Fibroblast of mammary gland (primary cell): ENCODE results near the gene PTPRN2.

Experiments
- DNase-seq: peaks from one replicate; pipeline ENCODE4 v3.0.0-alpha.2; 2010; ENCODE audit warnings: low read depth
- H3K4me3 ChIP-seq: 2 replicates; pipeline ENCODE4 v1.5.1; 2011; ENCODE audit warnings: low read depth, mild to moderate bottlenecking, low read length, moderate library complexity; ENCODE audit not compliant: control insufficient read depth
- TF ChIP-seq, protein P1 (sequence below): conservative IDR thresholded peaks from 2 replicates; pipeline ENCODE4 v1.5.1; 2011; ENCODE audit warnings: low read depth, low read length, inconsistent platforms; ENCODE audit not compliant: control insufficient read depth, insufficient read depth

Gene PTPRN2

DNA sequence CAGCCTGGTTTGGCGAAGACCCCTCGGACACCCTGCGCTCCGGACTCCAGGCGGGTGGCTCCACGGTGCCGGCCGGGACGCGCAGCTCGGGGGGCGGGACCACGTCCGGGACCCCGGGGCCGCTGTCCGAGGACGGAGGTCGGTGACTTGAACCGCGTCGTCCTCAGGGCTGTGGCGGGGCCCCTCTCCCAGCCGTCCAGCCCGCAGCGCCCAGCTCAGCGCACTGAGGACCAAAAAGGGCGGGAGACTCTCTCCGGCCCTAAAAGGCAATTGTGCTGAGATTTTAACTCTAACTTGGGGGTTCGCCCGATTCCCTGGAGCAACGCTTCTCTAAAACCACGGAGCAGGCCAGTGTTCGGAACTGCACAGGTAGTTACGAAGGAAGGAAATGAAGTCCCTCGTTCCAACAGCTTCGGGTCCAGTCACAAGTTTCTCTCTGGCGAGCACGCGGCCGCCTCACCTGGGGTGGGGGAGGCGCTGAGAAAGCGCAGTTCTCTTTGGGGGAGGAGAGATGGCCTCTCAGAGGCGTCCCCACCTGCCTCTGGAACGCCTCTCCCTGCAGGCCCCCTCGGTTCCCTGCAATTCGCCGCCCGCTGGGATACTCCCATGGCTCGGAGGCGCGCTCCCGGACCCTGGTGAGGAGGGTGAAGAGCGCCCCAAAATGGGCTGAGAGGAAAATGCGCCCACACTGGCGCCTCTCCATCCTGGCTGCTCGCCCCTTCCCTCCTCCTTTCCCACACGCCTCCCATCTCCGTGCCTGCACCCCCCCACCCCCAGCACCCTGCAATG is 898.2 kb downstream of the PTPRN2 start:
- TF ChIP-seq, protein P1, sequence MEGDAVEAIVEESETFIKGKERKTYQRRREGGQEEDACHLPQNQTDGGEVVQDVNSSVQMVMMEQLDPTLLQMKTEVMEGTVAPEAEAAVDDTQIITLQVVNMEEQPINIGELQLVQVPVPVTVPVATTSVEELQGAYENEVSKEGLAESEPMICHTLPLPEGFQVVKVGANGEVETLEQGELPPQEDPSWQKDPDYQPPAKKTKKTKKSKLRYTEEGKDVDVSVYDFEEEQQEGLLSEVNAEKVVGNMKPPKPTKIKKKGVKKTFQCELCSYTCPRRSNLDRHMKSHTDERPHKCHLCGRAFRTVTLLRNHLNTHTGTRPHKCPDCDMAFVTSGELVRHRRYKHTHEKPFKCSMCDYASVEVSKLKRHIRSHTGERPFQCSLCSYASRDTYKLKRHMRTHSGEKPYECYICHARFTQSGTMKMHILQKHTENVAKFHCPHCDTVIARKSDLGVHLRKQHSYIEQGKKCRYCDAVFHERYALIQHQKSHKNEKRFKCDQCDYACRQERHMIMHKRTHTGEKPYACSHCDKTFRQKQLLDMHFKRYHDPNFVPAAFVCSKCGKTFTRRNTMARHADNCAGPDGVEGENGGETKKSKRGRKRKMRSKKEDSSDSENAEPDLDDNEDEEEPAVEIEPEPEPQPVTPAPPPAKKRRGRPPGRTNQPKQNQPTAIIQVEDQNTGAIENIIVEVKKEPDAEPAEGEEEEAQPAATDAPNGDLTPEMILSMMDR = no peak
- no peak for DNase-seq
- H3K4me3 ChIP-seq = peak overlapping the region; percentile 39

DNA sequence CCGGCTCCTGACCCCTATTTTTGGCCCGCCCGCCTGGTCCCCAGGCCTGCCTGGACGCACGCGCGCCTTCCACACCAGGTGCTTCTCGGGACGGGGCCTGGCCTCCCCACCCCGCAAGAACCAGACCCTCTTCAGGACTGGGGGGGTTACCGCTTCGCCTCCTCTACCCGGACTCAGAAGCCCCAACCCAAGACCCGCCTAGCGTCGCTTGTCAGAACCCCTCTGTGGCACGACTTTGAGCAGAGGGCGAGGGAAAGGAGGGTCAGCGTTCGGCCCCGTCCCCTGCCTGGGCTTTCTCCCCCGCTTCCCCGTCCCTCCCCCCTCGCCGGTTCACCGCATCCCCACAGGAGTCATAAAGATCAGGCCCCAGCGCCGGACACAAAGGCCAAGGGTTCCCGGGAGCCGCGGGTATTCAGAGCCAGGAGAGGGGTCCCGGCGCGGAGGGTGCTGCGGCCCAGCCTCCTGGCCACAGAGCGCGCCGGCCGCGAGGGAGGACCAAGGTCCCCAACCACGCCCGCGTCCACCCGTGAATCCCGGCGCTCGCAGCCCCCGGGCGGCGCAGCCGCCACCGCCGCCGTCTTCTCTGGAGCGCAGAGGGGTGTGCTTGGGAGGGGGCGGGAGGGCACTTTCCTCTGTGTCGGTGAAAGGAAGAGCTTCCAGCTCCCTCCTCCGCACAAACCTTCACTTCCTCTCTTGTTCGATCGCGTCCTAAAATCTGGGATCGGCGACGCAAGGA is 898.9 kb downstream of the PTPRN2 start:
- H3K4me3 ChIP-seq = no peak overlapping the region
- no peak for DNase-seq
- TF ChIP-seq, protein P1 = no peak

DNA sequence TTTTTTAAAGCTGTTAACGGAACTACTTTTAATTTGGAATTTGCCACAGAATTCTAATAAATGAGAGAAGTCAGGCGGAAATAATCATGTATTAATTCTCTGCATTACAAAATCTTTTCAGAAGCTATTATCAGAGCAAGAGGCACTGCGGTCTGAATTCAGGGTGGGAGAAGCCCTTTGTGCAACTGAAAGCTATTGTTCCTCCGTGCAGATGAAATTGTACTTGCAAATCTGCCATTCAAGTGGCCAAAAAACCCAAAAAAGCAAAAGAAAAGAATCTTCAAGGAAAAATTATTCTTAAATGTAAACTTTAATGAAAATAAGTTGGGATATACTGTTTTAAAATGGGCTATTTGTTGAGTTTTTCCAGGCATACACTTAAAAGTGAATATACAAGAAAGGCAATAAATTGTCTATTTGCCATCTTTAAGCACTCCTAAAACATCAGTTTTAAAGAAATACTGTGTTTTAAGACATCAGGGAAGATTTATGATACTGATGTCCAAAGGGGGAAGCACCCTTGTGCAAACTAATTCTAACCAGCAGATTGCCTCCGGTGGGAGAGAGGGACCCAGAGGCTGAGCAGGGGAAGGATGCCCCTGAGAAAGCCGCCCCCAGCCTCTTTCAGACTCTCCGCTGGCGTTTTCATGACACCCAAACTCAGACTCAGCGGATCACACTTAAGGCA is 899.6 kb downstream of the PTPRN2 start:
- no peak for DNase-seq
- no peak overlapping the region for H3K4me3 ChIP-seq

DNA sequence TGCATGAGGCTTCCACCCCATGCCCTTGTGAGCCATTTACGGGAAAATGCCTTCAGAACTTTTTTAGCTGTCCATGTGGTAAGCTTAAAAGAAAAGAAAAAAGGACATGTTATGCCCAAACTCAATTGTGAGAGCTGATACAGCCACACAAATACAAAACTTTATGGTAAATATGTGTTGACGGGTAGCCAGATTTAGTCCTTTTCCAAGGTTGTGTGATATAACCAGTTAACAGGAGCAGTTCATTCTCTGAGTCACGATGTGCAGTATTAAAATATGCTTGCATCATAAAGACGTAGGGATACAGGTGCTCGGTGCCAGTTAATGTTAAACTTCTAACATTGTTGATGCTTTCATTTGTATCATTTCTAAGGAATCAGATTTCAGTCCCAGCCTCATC is 900.5 kb downstream of the PTPRN2 start:
- no peak overlapping the region for H3K4me3 ChIP-seq
- TF ChIP-seq, protein P1 = no peak
- DNase-seq = no peak

More for the DNA sequence above, 899.6 kb downstream of the PTPRN2 start:
- TF ChIP-seq, protein P1 = no peak

DNA sequence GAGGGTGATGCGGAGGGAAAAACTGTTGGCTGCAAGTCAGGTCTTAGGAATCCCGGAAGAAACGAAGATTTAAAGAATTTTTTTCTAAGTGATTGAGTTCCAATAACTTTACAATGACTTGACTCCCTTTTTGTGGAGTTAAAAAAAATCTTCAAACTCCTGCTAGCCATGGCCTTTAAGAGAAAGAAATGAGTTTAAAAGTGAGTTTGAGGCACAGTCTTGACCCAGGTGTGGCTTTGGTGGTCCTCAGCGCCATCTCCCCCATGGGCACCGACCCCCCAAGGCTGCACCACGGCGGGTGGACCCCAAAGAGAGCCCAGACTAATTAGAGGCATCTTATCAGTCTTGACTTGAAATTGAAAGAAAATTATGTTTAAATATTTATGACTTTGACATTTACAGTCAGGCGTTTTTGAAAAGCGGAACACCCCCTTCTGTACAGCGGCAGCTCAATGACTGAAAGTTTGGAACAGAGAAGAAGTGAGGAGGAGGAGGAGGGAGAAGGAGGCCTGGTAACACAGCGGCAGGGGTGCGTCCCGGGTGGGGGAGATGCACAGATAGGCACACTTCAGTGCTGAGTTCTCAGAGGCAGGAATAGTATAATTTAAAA is 901.2 kb downstream of the PTPRN2 start:
- DNase-seq = no peak
- TF ChIP-seq, protein P1 = no peak

DNA sequence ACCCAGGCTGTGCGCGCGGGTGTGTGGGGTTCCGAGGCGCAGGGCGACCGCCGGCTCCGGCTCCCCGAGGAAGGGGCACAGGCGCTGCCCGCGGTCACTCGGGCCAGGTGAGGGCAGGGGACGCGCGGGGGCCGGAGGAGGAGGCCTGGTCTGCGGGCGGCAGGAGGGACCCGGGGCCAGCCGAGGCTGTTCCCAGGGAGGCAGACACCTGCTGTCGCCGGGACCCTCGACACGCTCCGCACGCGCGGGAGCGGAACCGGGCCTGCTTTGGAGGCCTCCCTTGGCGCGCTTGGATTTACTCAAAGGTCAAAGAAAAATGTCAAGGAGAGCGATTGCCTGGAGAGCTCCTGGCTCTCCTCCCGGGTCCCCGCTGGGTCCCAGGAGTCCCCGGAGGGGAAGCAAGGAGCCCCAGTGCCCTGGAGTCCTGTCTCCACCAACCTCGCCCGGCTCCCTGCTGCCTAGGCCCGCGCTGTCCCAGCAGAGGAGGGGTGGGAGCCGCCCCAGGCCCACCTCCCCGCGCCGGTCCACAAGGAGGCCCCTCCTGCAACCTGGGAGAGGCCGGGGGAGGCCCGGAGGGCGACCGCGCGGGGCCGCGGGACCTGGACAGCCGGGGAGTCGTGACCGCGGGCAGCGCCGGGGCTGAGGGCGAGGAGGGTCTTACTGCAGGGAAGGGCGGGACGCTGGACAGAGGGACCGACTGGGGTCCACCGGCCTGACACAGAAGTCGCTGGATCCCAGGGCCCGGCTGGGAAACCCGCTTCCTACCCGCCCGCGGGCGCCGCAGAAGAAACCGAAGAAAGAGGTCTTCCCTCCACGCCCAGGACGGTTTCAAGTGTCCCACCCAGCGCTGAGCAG is 902.0 kb downstream of the PTPRN2 start:
- TF ChIP-seq, protein P1 = no peak
- no peak for DNase-seq

More for the DNA sequence above, 901.2 kb downstream of the PTPRN2 start:
- H3K4me3 ChIP-seq = no peak overlapping the region

More for the DNA sequence above, 902.0 kb downstream of the PTPRN2 start:
- H3K4me3 ChIP-seq = no peak overlapping the region
